ENCODE data around the gene MAPKAPK5. TPM values are rescaled to one million over a fixed set of nuclear protein-coding genes. Genes with fewer than 3 reads are reported as not detected.
"Not testable (repeated sequence)": the region's sequence is repeated elsewhere in the genome, so short reads cannot be mapped to it uniquely, and the experiment has no call there.

Gene MAPKAPK5
- total RNA-seq, 1 experiment from 2014 or later: 85.7 TPM

DNA sequence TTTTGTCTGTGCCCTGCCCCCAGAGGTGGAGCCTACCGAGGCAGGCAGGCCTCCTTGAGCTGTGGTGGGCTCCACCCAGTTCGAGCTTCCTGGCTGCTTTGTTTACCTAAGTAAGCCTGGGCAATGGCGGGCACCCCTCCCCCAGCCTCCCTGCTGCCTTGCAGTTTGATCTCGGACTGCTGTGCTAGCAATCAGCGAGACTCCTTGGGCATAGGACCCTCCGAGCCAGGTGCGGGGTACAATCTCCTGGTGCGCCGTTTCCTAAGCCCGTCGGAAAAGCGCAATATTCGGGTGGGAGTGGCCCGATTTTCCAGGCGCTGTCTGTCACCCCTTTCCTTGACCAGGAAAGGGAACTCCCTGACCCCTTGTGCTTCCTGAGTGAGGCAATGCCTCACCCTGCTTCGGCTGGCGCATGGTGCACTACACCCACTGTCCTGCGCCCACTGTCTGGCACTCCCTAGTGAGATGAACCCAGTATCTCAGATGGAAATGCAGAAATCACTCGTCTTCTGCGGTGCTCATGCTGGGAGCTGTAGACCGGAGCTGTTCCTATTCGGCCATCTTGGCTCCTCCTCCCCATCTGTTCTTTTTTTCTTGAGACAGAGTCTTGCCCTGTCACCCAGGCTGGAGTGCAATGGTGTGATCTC is 7.2 kb upstream of the MAPKAPK5 start:
- H3K4me2 ChIP-seq (ENCODE audit: insufficient read depth, insufficient read length, low read length); H3K27ac ChIP-seq (ENCODE audit: insufficient read length, low read depth, low read length); H2AK5ac ChIP-seq (ENCODE audit: insufficient read length, low read length); H3K14ac ChIP-seq (ENCODE audit: insufficient read depth, low read length); H2BK15ac ChIP-seq (ENCODE audit: low read depth, low read length); H3K23ac ChIP-seq (ENCODE audit: insufficient read length, low read depth, low read length); H3K4me1 ChIP-seq (ENCODE audit: insufficient read depth, low read length); H3K4ac ChIP-seq (ENCODE audit: low read depth, low read length); H3K23me2 ChIP-seq (ENCODE audit: insufficient read length, low read depth, low read length, poor library complexity, severe bottlenecking); H3K9me3 ChIP-seq (ENCODE audit: control insufficient read depth, low read depth, low read length); H2BK120ac ChIP-seq (ENCODE audit: low read depth, low read length, poor library complexity, severe bottlenecking); H3K27me3 Mint-ChIP-seq (ENCODE audit: low read depth); H2BK20ac ChIP-seq (ENCODE audit: low read depth, low read length, poor library complexity, severe bottlenecking); H3K9ac ChIP-seq (ENCODE audit: extremely low read depth, insufficient read length, low read length); H3K79me1 ChIP-seq (ENCODE audit: insufficient read depth, low read depth, low read length, poor library complexity, severe bottlenecking); H2AFZ ChIP-seq (ENCODE audit: low read length); H3K27me3 ChIP-seq (ENCODE audit: insufficient read depth, low read length); H4K91ac ChIP-seq (ENCODE audit: insufficient read length, low read depth, low read length); H3K9me3 Mint-ChIP-seq; H3K56ac ChIP-seq (ENCODE audit: insufficient read length, low read depth, low read length); H2BK12ac ChIP-seq (ENCODE audit: insufficient read length, low read depth, low read length); H4K8ac ChIP-seq (replicated peaks; ENCODE audit: insufficient read length, low read depth, low read length); H4K20me1 ChIP-seq (ENCODE audit: control insufficient read depth, insufficient read depth, insufficient read length); H3T11ph ChIP-seq (ENCODE audit: low read length); H3K79me2 ChIP-seq (ENCODE audit: insufficient read depth, low read length); H2BK5ac ChIP-seq (ENCODE audit: insufficient read length, low read length); H3K4me1 Mint-ChIP-seq: not testable (repeated sequence)
- H3K36me3 Mint-ChIP-seq (ENCODE audit: insufficient read depth in 1 of 3, low read depth in 3 of 3): peaks cover 10 to 17% (median 11%) of the 10 kb centered on the region in 3 experiments
- peak overlapping the region; percentile 46 to 62; a peak in 3 of 5 replicates for H3K4me3 Mint-ChIP-seq
- H3K18ac ChIP-seq (ENCODE audit: insufficient read length, low read depth, low read length): peak overlapping the region; percentile 85
- peak overlapping the region; percentile 98 for H4K5ac ChIP-seq (ENCODE audit: insufficient read length, low read depth, low read length)
- H3K27ac Mint-ChIP-seq: peak overlapping the region; percentile 83 to 99 (median 99); a peak in 5 of 7 replicates
- DNase-seq: peak; percentile 51
- WGBS (ENCODE audit: extremely low coverage, insufficient read length, low lambda C conversion rate): no CpG with 5 or more reads among the region's 22 CpGs

DNA sequence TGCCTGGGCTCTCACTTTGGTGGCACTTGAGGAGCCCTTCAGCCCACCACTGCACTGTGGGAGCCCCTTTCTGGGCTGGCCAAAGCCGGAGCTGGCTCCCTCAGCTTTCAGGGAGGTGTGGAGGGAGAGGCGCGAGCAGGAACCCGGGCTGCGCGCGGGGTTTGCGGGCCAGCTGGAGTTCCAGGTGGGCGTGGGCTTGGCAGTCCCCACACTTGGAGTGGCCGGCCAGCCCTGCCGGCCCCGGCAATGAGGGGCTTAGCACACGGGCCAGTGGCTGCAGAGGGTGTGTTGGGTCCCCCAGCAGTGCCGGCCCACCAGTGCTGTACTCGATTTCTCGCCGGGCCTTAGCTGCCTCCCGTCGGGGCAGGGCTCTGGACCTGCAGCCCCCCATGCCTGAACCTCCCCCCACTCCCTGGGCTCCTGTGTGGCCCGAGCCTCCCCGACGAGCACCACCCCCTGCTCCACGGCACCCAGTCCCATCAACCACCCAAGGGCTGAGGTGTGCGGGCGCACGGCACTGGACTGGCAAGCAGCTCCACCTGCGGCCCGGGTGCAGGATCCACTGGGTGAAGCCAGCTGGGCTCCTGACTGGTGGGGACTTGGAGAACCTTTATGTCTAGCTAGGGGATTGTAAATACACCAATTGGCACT is 6.4 kb upstream of the MAPKAPK5 start:
- H4K8ac ChIP-seq (replicated peaks; ENCODE audit: insufficient read length, low read depth, low read length); H4K5ac ChIP-seq (ENCODE audit: insufficient read length, low read depth, low read length); H3K27me3 ChIP-seq (ENCODE audit: insufficient read depth, low read length); H2BK12ac ChIP-seq (ENCODE audit: insufficient read length, low read depth, low read length); H2AFZ ChIP-seq (ENCODE audit: low read length); H3K4me2 ChIP-seq (ENCODE audit: insufficient read depth, insufficient read length, low read length); H3K27ac ChIP-seq (ENCODE audit: insufficient read length, low read depth, low read length); H3K56ac ChIP-seq (ENCODE audit: insufficient read length, low read depth, low read length); H3K9ac ChIP-seq (ENCODE audit: extremely low read depth, insufficient read length, low read length); H2BK15ac ChIP-seq (ENCODE audit: low read depth, low read length); H3K9me3 ChIP-seq (ENCODE audit: control insufficient read depth, low read depth, low read length); H4K91ac ChIP-seq (ENCODE audit: insufficient read length, low read depth, low read length); H2AK5ac ChIP-seq (ENCODE audit: insufficient read length, low read length); H3K27me3 Mint-ChIP-seq (ENCODE audit: low read depth); H2BK5ac ChIP-seq (ENCODE audit: insufficient read length, low read length); H3K79me2 ChIP-seq (ENCODE audit: insufficient read depth, low read length); H2BK20ac ChIP-seq (ENCODE audit: low read depth, low read length, poor library complexity, severe bottlenecking); H3K4ac ChIP-seq (ENCODE audit: low read depth, low read length); H3K79me1 ChIP-seq (ENCODE audit: insufficient read depth, low read depth, low read length, poor library complexity, severe bottlenecking); H3K14ac ChIP-seq (ENCODE audit: insufficient read depth, low read length); H3K9me3 Mint-ChIP-seq; H3T11ph ChIP-seq (ENCODE audit: low read length); DNase-seq; H3K18ac ChIP-seq (ENCODE audit: insufficient read length, low read depth, low read length); H3K4me3 Mint-ChIP-seq; H3K4me1 ChIP-seq (ENCODE audit: insufficient read depth, low read length); H3K23ac ChIP-seq (ENCODE audit: insufficient read length, low read depth, low read length); H4K20me1 ChIP-seq (ENCODE audit: control insufficient read depth, insufficient read depth, insufficient read length); H2BK120ac ChIP-seq (ENCODE audit: low read depth, low read length, poor library complexity, severe bottlenecking); H3K23me2 ChIP-seq (ENCODE audit: insufficient read length, low read depth, low read length, poor library complexity, severe bottlenecking): not testable (repeated sequence)
- Mint-ChIP-seq H3K4me1 (peaks cover 10 to 15% of the 10 kb centered on the region in 2 experiments), H3K36me3 (ENCODE audit: insufficient read depth in 1 of 3, low read depth in 3 of 3) (peaks cover 16 to 24% (median 18%) of the 10 kb centered on the region in 3 experiments), H3K27ac (peak overlapping the region in 1 of 3 experiments; percentile 99; a peak in 2 of 7 replicates)
- WGBS (ENCODE audit: extremely low coverage, insufficient read length, low lambda C conversion rate): no CpG with 5 or more reads among the region's 28 CpGs

Measured in H9 (cell line).